ENCODE measurements around the gene UCP1.
A peak's percentile ranks its signal among the peaks of the same experiment; 100 is the strongest.

The UCP1 gene

GRCh38 chr4:140568507-140569306 is at the start of gene UCP1:
UCP1 (minus strand) TSS chr4:140568961; CDS start chr4:140568729, 232 bp downstream.
- DNase-seq (ENCODE audit: low spot score), result no peak

GRCh38 chr4:140617499-140618248 is 48.9 kb upstream of the UCP1 start:
- DNase-seq (ENCODE audit: low spot score), result no peak

GRCh38 chr4:140615451-140615850 is 46.7 kb upstream of the UCP1 start:
- DNase-seq (ENCODE audit: low spot score), result no peak

GRCh38 chr4:140612357-140612756 is 43.6 kb upstream of the UCP1 start:
- no peak for DNase-seq (ENCODE audit: low spot score)

GRCh38 chr4:140611854-140612253 is 43.1 kb upstream of the UCP1 start:
- DNase-seq (ENCODE audit: low spot score), result no peak

- DNase-seq (ENCODE audit: low spot score), result peak; percentile 60
Observed at GRCh38 chr4:140609548-140610425, 41.0 kb upstream of the UCP1 start.

- DNase-seq (ENCODE audit: low spot score), result no peak
Observed at GRCh38 chr4:140607852-140608251, 39.1 kb upstream of the UCP1 start.

- DNase-seq (ENCODE audit: low spot score), result no peak
Observed at GRCh38 chr4:140604544-140604943, 35.8 kb upstream of the UCP1 start.

GRCh38 chr4:140603286-140603685 is 34.5 kb upstream of the UCP1 start:
- no peak for DNase-seq (ENCODE audit: low spot score)

- no peak for DNase-seq (ENCODE audit: low spot score)
Observed at GRCh38 chr4:140602714-140603113, 34.0 kb upstream of the UCP1 start.

GRCh38 chr4:140600408-140600807 is 31.6 kb upstream of the UCP1 start:
- no peak for DNase-seq (ENCODE audit: low spot score)

- no peak for DNase-seq (ENCODE audit: low spot score)
Observed at GRCh38 chr4:140595065-140595464, 26.3 kb upstream of the UCP1 start.

- no peak for DNase-seq (ENCODE audit: low spot score)
Observed at GRCh38 chr4:140584439-140584838, 15.7 kb upstream of the UCP1 start.

GRCh38 chr4:140581078-140581477 is 12.3 kb upstream of the UCP1 start:
- DNase-seq (ENCODE audit: low spot score), result no peak

GRCh38 chr4:140579278-140579677 is 10.5 kb upstream of the UCP1 start:
- DNase-seq (ENCODE audit: low spot score), result no peak

GRCh38 chr4:140575489-140575888 is 6.7 kb upstream of the UCP1 start:
- no peak for DNase-seq (ENCODE audit: low spot score)

- no peak for DNase-seq (ENCODE audit: low spot score)
Observed at GRCh38 chr4:140571620-140572019, 2.9 kb upstream of the UCP1 start.

- DNase-seq (ENCODE audit: low spot score), result no peak
Observed at GRCh38 chr4:140569307-140569638, 512 bp upstream of the UCP1 start.

- no peak for DNase-seq (ENCODE audit: low spot score)
Observed at GRCh38 chr4:140559696-140560095, 9.1 kb downstream of the UCP1 start.

- DNase-seq (ENCODE audit: low spot score), result no peak
Observed at GRCh38 chr4:140557831-140558435, 10.8 kb downstream of the UCP1 start.

- DNase-seq (ENCODE audit: low spot score), result no peak
Observed at GRCh38 chr4:140556372-140557085, 12.2 kb downstream of the UCP1 start.
